ENCODE measurements around the gene MFAP4.

- TF ChIP-seq, protein P1, sequence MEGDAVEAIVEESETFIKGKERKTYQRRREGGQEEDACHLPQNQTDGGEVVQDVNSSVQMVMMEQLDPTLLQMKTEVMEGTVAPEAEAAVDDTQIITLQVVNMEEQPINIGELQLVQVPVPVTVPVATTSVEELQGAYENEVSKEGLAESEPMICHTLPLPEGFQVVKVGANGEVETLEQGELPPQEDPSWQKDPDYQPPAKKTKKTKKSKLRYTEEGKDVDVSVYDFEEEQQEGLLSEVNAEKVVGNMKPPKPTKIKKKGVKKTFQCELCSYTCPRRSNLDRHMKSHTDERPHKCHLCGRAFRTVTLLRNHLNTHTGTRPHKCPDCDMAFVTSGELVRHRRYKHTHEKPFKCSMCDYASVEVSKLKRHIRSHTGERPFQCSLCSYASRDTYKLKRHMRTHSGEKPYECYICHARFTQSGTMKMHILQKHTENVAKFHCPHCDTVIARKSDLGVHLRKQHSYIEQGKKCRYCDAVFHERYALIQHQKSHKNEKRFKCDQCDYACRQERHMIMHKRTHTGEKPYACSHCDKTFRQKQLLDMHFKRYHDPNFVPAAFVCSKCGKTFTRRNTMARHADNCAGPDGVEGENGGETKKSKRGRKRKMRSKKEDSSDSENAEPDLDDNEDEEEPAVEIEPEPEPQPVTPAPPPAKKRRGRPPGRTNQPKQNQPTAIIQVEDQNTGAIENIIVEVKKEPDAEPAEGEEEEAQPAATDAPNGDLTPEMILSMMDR (IDR thresholded peaks at IDR 0.05 in 2 of 3, conservative IDR thresholded peaks at IDR 0.05 in 1 of 3; ENCODE audit: borderline replicate concordance in 1 of 3, insufficient read depth in 1 of 3, low read depth in 2 of 3, low read length in 2 of 3) = no peak
- no peak for TF ChIP-seq POLR2A (IDR thresholded peaks at IDR 0.05; ENCODE audit: borderline replicate concordance, extremely low read depth, insufficient read depth, insufficient read length)
These were observed 47.6 kb downstream of the MFAP4 start for GRCh38 chr17:19339341-19339815.
